Measurements from ENCODE around the gene BDKRB1.

DNA sequence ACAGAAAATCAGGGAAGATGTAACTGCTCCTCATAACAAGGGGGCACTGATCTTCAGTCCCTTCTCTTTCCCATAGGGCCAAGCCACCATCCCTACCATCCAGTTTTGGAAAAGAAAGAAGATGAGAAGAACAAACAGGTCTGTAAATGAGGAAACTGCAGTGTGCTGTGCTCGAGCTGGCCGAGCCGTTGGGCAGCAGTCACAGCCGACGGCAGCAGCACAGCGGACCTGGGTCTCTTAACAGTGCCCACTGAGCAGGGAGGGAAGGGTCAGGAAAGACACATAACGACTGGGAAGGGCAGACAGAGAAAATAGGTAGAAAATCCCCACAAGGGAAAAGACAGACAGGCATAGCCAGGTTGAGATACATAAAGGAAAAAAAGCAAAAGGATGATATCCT, 38.2 kb downstream of the BDKRB1 start:
- TF ChIP-seq, protein P1, sequence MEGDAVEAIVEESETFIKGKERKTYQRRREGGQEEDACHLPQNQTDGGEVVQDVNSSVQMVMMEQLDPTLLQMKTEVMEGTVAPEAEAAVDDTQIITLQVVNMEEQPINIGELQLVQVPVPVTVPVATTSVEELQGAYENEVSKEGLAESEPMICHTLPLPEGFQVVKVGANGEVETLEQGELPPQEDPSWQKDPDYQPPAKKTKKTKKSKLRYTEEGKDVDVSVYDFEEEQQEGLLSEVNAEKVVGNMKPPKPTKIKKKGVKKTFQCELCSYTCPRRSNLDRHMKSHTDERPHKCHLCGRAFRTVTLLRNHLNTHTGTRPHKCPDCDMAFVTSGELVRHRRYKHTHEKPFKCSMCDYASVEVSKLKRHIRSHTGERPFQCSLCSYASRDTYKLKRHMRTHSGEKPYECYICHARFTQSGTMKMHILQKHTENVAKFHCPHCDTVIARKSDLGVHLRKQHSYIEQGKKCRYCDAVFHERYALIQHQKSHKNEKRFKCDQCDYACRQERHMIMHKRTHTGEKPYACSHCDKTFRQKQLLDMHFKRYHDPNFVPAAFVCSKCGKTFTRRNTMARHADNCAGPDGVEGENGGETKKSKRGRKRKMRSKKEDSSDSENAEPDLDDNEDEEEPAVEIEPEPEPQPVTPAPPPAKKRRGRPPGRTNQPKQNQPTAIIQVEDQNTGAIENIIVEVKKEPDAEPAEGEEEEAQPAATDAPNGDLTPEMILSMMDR (IDR thresholded peaks at IDR 0.05), result no peak
- no peak for TF ChIP-seq POLR2A (IDR thresholded peaks at IDR 0.05)

Measured in thyroid gland (tissue), 4 donors.